Sigmoid colon (tissue), 7 donors: ENCODE measurements around the gene PRDM5. TPM values are rescaled to one million over a fixed set of nuclear protein-coding genes. Genes with fewer than 3 reads are reported as not detected.

Experiments used
- DNase-seq: peaks from one replicate; pipeline ENCODE4 v3.0.0-alpha.2; 2019
- H3K27ac ChIP-seq, 4 donors: fragments of 200-600 bp; sonication (generic); one replicate each; pipeline ENCODE4 v1.5.1; 2016 to 2019; ENCODE audit warnings: mild to moderate bottlenecking in 1 of 4
- H3K27me3 ChIP-seq, 3 donors: fragments of 200-600 bp; sonication (generic); one replicate each; pipeline ENCODE4 v1.5.1; 2019; ENCODE audit warnings: mild to moderate bottlenecking in 1 of 3
- H3K36me3 ChIP-seq, 4 donors: fragments of 200-600 bp; sonication (generic); one replicate each; pipeline ENCODE4 v1.5.1; 2016 to 2019
- H3K4me1 ChIP-seq, 4 donors: fragments of 200-600 bp; sonication (generic); one replicate each; pipeline ENCODE4 v1.5.1; 2017 to 2019
- H3K4me3 ChIP-seq, 4 donors: fragments of 200-600 bp; sonication (generic); one replicate each; pipeline ENCODE4 v1.5.1; 2017 to 2019; ENCODE audit warnings: mild to moderate bottlenecking in 2 of 4, moderate library complexity in 1 of 4
- H3K9me3 ChIP-seq, 4 donors: fragments of 200-600 bp in 3 of 4; sonication (generic) in 3 of 4; one replicate each; pipeline versions ENCODE4 v1.5.1 to v1.6.1; 2013 to 2019
- CTCF ChIP-seq, 4 experiments: fragments of 450-650 bp in 3 of 4; fragments of 200-600 bp in 1 of 4; IDR thresholded peaks; one replicate each; pipeline ENCODE4 v1.5.1; 2016 to 2019; ENCODE audit warnings: antibody characterized with exemption in 4 of 4, mild to moderate bottlenecking in 3 of 4, moderate library complexity in 2 of 4
- EP300 ChIP-seq, 4 donors: sonication (generic); formaldehyde crosslinking; IDR thresholded peaks; one replicate each; pipeline ENCODE4 v1.6.1; 2017; ENCODE audit warnings: antibody characterized with exemption in 4 of 4
- POLR2A ChIP-seq, 2 donors: fragments of 450-650 bp; IDR thresholded peaks; one replicate each; pipeline ENCODE4 v1.6.1; 2016; ENCODE audit warnings: antibody characterized with exemption in 2 of 2, mild to moderate bottlenecking in 2 of 2, moderate library complexity in 2 of 2
- POLR2AphosphoS5 ChIP-seq, 4 donors: sonication (generic); formaldehyde crosslinking; IDR thresholded peaks; one replicate each; pipeline ENCODE4 v1.6.1; 2017; ENCODE audit warnings: antibody characterized with exemption in 4 of 4
- WGBS, 2 donors: extraction: QIAGEN DNeasy Blood & Tissue Kit; methylation state at CpG; one replicate each; pipeline ENCODE4 v1.1.7; 2013; 5-methylcytosine and 5-hydroxymethylcytosine counted together
- intact Hi-C: fragments of 100-400 bp; cut with DNase I; formaldehyde crosslinking; loops from one replicate; pipeline ENCODE4 v1.15.1; 2023
- polyA plus RNA-seq, 3 donors: library from polyadenylated mRNA; stranded (reverse); fragments of 200-250 nt; gene quantifications; one replicate each; pipeline ENCODE4 v1.2.3, GENCODE V29; 2013
- total RNA-seq, 4 donors: library from RNA; depleted of rRNA; stranded (reverse); fragments of >200 nt; gene quantifications; one replicate each; pipeline ENCODE4 v1.1.0, GENCODE V29; 2016
- donor health status: healthy with polysubstance abuse.
- donor health status: Bipolar disorder and iron deficiency.
- donor health status: healthy.

PRDM5 gene
- total and polyA plus RNA-seq, 7 donors, result 1.8 to 25.0 (median 15.0) TPM

- 65 to 80% methylated on average over 1 of the region's 1 CpG for WGBS, 2 donors
- H3K4me1 ChIP-seq, result no peaks in the 10 kb centered on the region
- peaks cover 0 to 7% (median 1%) of the 10 kb centered on the region in 4 donors for H3K36me3 ChIP-seq
- intact Hi-C loops, result no loop called here
- no peak overlapping the region for H3K4me3 ChIP-seq
- H3K27ac ChIP-seq, result no peak overlapping the region
- DNase-seq, result no peak
- no peaks in the 10 kb centered on the region for H3K27me3 ChIP-seq
- H3K9me3 ChIP-seq, result no peaks in the 10 kb centered on the region
- TF ChIP-seq POLR2AphosphoS5 (IDR thresholded peaks at IDR 0.05), result no peak
- no peak for TF ChIP-seq CTCF (IDR thresholded peaks at IDR 0.05)
- no peak for TF ChIP-seq EP300 (IDR thresholded peaks at IDR 0.05)
- no peak for TF ChIP-seq POLR2A (IDR thresholded peaks at IDR 0.05)
These were observed 20.8 kb downstream of the PRDM5 start for GRCh38 chr4:120901731-120902130.

GRCh38 chr4:120897981-120898719 is 24.4 kb downstream of the PRDM5 start:
- H3K36me3 ChIP-seq, result peaks cover 0 to 3% (median 0%) of the 10 kb centered on the region in 4 donors
- intact Hi-C loops, result no loop called here
- H3K4me3 ChIP-seq, result no peak overlapping the region
- no peak overlapping the region for H3K27ac ChIP-seq
- no peak for DNase-seq
- H3K4me1 ChIP-seq, result no peaks in the 10 kb centered on the region
- WGBS, 2 donors, result 92 to 94% methylated on average over 4 of the region's 4 CpGs
- H3K27me3 ChIP-seq, result no peaks in the 10 kb centered on the region
- H3K9me3 ChIP-seq, result no peaks in the 10 kb centered on the region
- TF ChIP-seq CTCF (IDR thresholded peaks at IDR 0.05) (no peak), POLR2AphosphoS5 (IDR thresholded peaks at IDR 0.05) (no peak), POLR2A (IDR thresholded peaks at IDR 0.05) (no peak), EP300 (IDR thresholded peaks at IDR 0.05) (no peak)

- peaks cover 0 to 4% (median 0%) of the 10 kb centered on the region in 4 donors for H3K9me3 ChIP-seq
- no peaks in the 10 kb centered on the region for H3K4me1 ChIP-seq
- H3K27ac ChIP-seq, result no peak overlapping the region
- no peaks in the 10 kb centered on the region for H3K27me3 ChIP-seq
- WGBS, 2 donors, result 94 to 96% methylated on average over 2 of the region's 2 CpGs
- no peak for DNase-seq
- no peak for TF ChIP-seq POLR2AphosphoS5 (IDR thresholded peaks at IDR 0.05)
- TF ChIP-seq POLR2A (IDR thresholded peaks at IDR 0.05), result no peak
- no peak for TF ChIP-seq EP300 (IDR thresholded peaks at IDR 0.05)
- H3K36me3 ChIP-seq, result peaks cover 0 to 3% (median 0%) of the 10 kb centered on the region in 4 donors
- intact Hi-C loops, result no loop called here
- no peak overlapping the region for H3K4me3 ChIP-seq
These were observed 27.0 kb downstream of the PRDM5 start for GRCh38 chr4:120895554-120895953.

GRCh38 chr4:120893314-120893713 is 29.2 kb downstream of the PRDM5 start:
- 97 to 98% methylated on average over 2 of the region's 2 CpGs for WGBS, 2 donors
- H3K27ac ChIP-seq, result no peak overlapping the region

More at GRCh38 chr4:120893314-120893713, 29.2 kb downstream of the PRDM5 start:
- H3K9me3 ChIP-seq, result peaks cover 0 to 4% (median 0%) of the 10 kb centered on the region in 4 donors
- no peaks in the 10 kb centered on the region for H3K4me1 ChIP-seq
- no peaks in the 10 kb centered on the region for H3K36me3 ChIP-seq
- no peak overlapping the region for H3K4me3 ChIP-seq
- no peak for TF ChIP-seq CTCF (IDR thresholded peaks at IDR 0.05)
- no peak for TF ChIP-seq POLR2A (IDR thresholded peaks at IDR 0.05)
- no peak for TF ChIP-seq POLR2AphosphoS5 (IDR thresholded peaks at IDR 0.05)
- TF ChIP-seq EP300 (IDR thresholded peaks at IDR 0.05), result no peak
- H3K27me3 ChIP-seq, result no peaks in the 10 kb centered on the region
- intact Hi-C loops, result no loop called here
- no peak for DNase-seq
